Mesenchymal stem cell (in vitro differentiated cells and primary cell): ENCODE data around the gene RASGRF2.
A peak's percentile ranks its signal among the peaks of the same experiment; 100 is the strongest.

ENCODE experiments used
- DNase-seq: peaks from one replicate; pipeline ENCODE4 v3.0.0-alpha.2; 2013
- H2AFZ ChIP-seq: one replicate; pipeline ENCODE4 v1.6.1; 2013; ENCODE audit warnings: low read depth, mild to moderate bottlenecking, control low read depth, inconsistent platforms, low read length, moderate library complexity
- H2AK5ac ChIP-seq: 2 replicates; pipeline ENCODE4 v1.6.1; 2013; ENCODE audit warnings: low read length, moderate library complexity, mild to moderate bottlenecking, inconsistent platforms; ENCODE audit not compliant: severe bottlenecking
- H2BK120ac ChIP-seq: one replicate; pipeline ENCODE4 v1.6.1; 2013; ENCODE audit warnings: low read depth, mild to moderate bottlenecking, inconsistent platforms, low read length, moderate library complexity
- H2BK12ac ChIP-seq, 2 experiments: one replicate each; pipeline ENCODE4 v1.6.1; 2013; ENCODE audit warnings: inconsistent platforms in 2 of 2, low read length in 2 of 2, mild to moderate bottlenecking in 2 of 2, moderate library complexity in 2 of 2, control low read depth in 1 of 2
- H2BK15ac ChIP-seq: one replicate; pipeline ENCODE4 v1.6.1; 2013; ENCODE audit warnings: mild to moderate bottlenecking, low read depth, inconsistent platforms; ENCODE audit not compliant: poor library complexity, severe bottlenecking
- H2BK5ac ChIP-seq: 2 replicates; pipeline ENCODE4 v1.6.1; 2013; ENCODE audit warnings: low read depth, mild to moderate bottlenecking, low read length, control low read depth, inconsistent platforms; ENCODE audit not compliant: poor library complexity, severe bottlenecking
- H3K14ac ChIP-seq, 2 experiments: one replicate each; pipeline ENCODE4 v1.6.1; 2013; ENCODE audit warnings: inconsistent platforms in 2 of 2, low read length in 2 of 2, control low read depth in 1 of 2, mild to moderate bottlenecking in 1 of 2, moderate library complexity in 1 of 2
- H3K18ac ChIP-seq, 2 experiments: one replicate each; pipeline ENCODE4 v1.6.1; 2013; ENCODE audit warnings: inconsistent platforms in 2 of 2, low read length in 2 of 2, control low read depth in 1 of 2, low read depth in 1 of 2, mild to moderate bottlenecking in 1 of 2
- H3K23ac ChIP-seq, 2 experiments: one replicate each; pipeline ENCODE4 v1.6.1; 2013; ENCODE audit warnings: inconsistent platforms in 2 of 2, low read length in 2 of 2, mild to moderate bottlenecking in 2 of 2, moderate library complexity in 2 of 2, control low read depth in 1 of 2
- H3K27ac ChIP-seq: 2 replicates; pipeline ENCODE4 v1.5.1; 2013; ENCODE audit warnings: mild to moderate bottlenecking, moderate library complexity, low read length, control low read depth, inconsistent platforms; ENCODE audit not compliant: poor library complexity, severe bottlenecking
- H3K27me3 ChIP-seq, 2 experiments: 2 replicates each; pipeline versions ENCODE4 v1.6.1 to v1.7.0; 2013; ENCODE audit warnings: low read length in 2 of 2, mild to moderate bottlenecking in 2 of 2, moderate library complexity in 2 of 2, control low read depth in 1 of 2, inconsistent platforms in 1 of 2; ENCODE audit not compliant: control insufficient read depth in 1 of 2, insufficient read depth in 1 of 2
- H3K36me3 ChIP-seq, 2 experiments: 2 replicates each; pipeline versions ENCODE4 v1.6.1 to v1.7.0; 2013; ENCODE audit warnings: low read length in 2 of 2, control low read depth in 1 of 2, inconsistent platforms in 1 of 2, low read depth in 1 of 2, mild to moderate bottlenecking in 1 of 2; ENCODE audit not compliant: insufficient read depth in 2 of 2, control insufficient read depth in 1 of 2
- H3K4ac ChIP-seq, 2 experiments: one replicate each; pipeline ENCODE4 v1.6.1; 2013; ENCODE audit warnings: inconsistent platforms in 2 of 2, low read length in 2 of 2, mild to moderate bottlenecking in 2 of 2, moderate library complexity in 2 of 2, control low read depth in 1 of 2, low read depth in 1 of 2
- H3K4me1 ChIP-seq: 2 replicates; pipeline ENCODE4 v1.6.1; 2013; ENCODE audit warnings: low read depth, low read length, control low read depth; ENCODE audit not compliant: control insufficient read depth, insufficient read depth
- H3K4me2 ChIP-seq: 2 replicates; pipeline ENCODE4 v1.6.1; 2013; ENCODE audit warnings: low read length, mild to moderate bottlenecking, inconsistent platforms; ENCODE audit not compliant: poor library complexity, severe bottlenecking
- H3K4me3 ChIP-seq, 2 experiments: 2 replicates each; pipeline versions ENCODE4 v1.5.1 to v1.7.0; 2013; ENCODE audit warnings: low read length in 2 of 2, mild to moderate bottlenecking in 2 of 2, control low read depth in 1 of 2, low read depth in 1 of 2; ENCODE audit not compliant: insufficient read depth in 1 of 2
- H3K79me1 ChIP-seq: replicated peaks from 2 replicates; pipeline ENCODE4 v1.6.1; 2013; ENCODE audit warnings: mild to moderate bottlenecking, control low read depth, low read length, inconsistent platforms; ENCODE audit not compliant: poor library complexity, severe bottlenecking
- H3K9ac ChIP-seq: 2 replicates; pipeline ENCODE4 v1.7.0; 2013; ENCODE audit warnings: mild to moderate bottlenecking, low read length, moderate library complexity
- H3K9me3 ChIP-seq: 2 replicates; pipeline ENCODE4 v1.7.0; 2013; ENCODE audit warnings: mild to moderate bottlenecking, low read length; ENCODE audit not compliant: control insufficient read depth
- H4K8ac ChIP-seq: one replicate; pipeline ENCODE4 v1.6.1; 2013; ENCODE audit warnings: inconsistent platforms, mild to moderate bottlenecking, low read length, moderate library complexity
- H4K91ac ChIP-seq: one replicate; pipeline ENCODE4 v1.6.1; 2013; ENCODE audit warnings: mild to moderate bottlenecking, low read length, inconsistent platforms
- WGBS: methylation state at CpG from one replicate; pipeline ENCODE4 v1.1.7; 2013; ENCODE audit warnings: mixed read lengths; 5-methylcytosine and 5-hydroxymethylcytosine counted together

Gene RASGRF2

GRCh38 chr5:81065492-81065891, 105.3 kb downstream of the RASGRF2 start:
- no peaks in the 10 kb centered on the region for H3K79me1 ChIP-seq
- no peak overlapping the region for H2AFZ ChIP-seq
- H2BK5ac ChIP-seq, result no peak overlapping the region
- no peak overlapping the region for H4K91ac ChIP-seq
- H3K4me2 ChIP-seq, result no peak overlapping the region
- H3K27me3 ChIP-seq, result no peaks in the 10 kb centered on the region
- no peak overlapping the region for H2BK12ac ChIP-seq
- H3K27ac ChIP-seq, result no peak overlapping the region
- no peaks in the 10 kb centered on the region for H3K4me1 ChIP-seq
- H3K9ac ChIP-seq, result no peak overlapping the region
- no peak overlapping the region for H3K4me3 ChIP-seq
- no peak overlapping the region for H4K8ac ChIP-seq
- no peak overlapping the region for H2BK15ac ChIP-seq
- H2BK120ac ChIP-seq, result no peak overlapping the region
- no peak overlapping the region for H3K23ac ChIP-seq
- no peaks in the 10 kb centered on the region for H3K9me3 ChIP-seq
- no peak overlapping the region for H3K14ac ChIP-seq
- no peak overlapping the region for H2AK5ac ChIP-seq
- no CpG with 5 or more reads among the region's 3 CpGs for WGBS
- no peaks in the 10 kb centered on the region for H3K36me3 ChIP-seq
- H3K4ac ChIP-seq, result no peak overlapping the region
- DNase-seq, result peak; percentile 77
- no peak overlapping the region for H3K18ac ChIP-seq

GRCh38 chr5:81066102-81066501, 105.9 kb downstream of the RASGRF2 start:
- H2BK15ac ChIP-seq, result no peak overlapping the region
- no peak overlapping the region for H3K4me3 ChIP-seq
- no peaks in the 10 kb centered on the region for H3K36me3 ChIP-seq
- H2AK5ac ChIP-seq, result no peak overlapping the region
- no peak overlapping the region for H4K91ac ChIP-seq
- H2BK5ac ChIP-seq, result no peak overlapping the region
- no peak overlapping the region for H3K9ac ChIP-seq
- no peak overlapping the region for H3K14ac ChIP-seq
- H3K4me1 ChIP-seq, result no peaks in the 10 kb centered on the region
- H3K9me3 ChIP-seq, result no peaks in the 10 kb centered on the region
- no peak overlapping the region for H2AFZ ChIP-seq
- no peak overlapping the region for H3K4me2 ChIP-seq
- no peaks in the 10 kb centered on the region for H3K27me3 ChIP-seq
- H2BK12ac ChIP-seq, result no peak overlapping the region
- no peaks in the 10 kb centered on the region for H3K79me1 ChIP-seq
- no peak overlapping the region for H3K23ac ChIP-seq
- 93% methylated on average over 4 of the region's 4 CpGs for WGBS
- H3K4ac ChIP-seq, result no peak overlapping the region
- no peak overlapping the region for H3K27ac ChIP-seq
- H3K18ac ChIP-seq, result no peak overlapping the region
- DNase-seq, result no peak
- H4K8ac ChIP-seq, result no peak overlapping the region
- no peak overlapping the region for H2BK120ac ChIP-seq

- no peak overlapping the region for H2AK5ac ChIP-seq
- H3K4ac ChIP-seq, result no peak overlapping the region
- H3K14ac ChIP-seq, result no peak overlapping the region
- no peaks in the 10 kb centered on the region for H3K27me3 ChIP-seq
- no peak overlapping the region for H4K8ac ChIP-seq
- H2BK120ac ChIP-seq, result no peak overlapping the region
- WGBS, result no CpG with 5 or more reads among the region's 1 CpG
- H2BK15ac ChIP-seq, result no peak overlapping the region
- H3K9ac ChIP-seq, result no peak overlapping the region
- no peak overlapping the region for H3K23ac ChIP-seq
- no peak overlapping the region for H2BK12ac ChIP-seq
- no peaks in the 10 kb centered on the region for H3K4me1 ChIP-seq
- no peak overlapping the region for H3K18ac ChIP-seq
- no peak overlapping the region for H3K4me3 ChIP-seq
- no peaks in the 10 kb centered on the region for H3K79me1 ChIP-seq
- no peaks in the 10 kb centered on the region for H3K9me3 ChIP-seq
- no peak overlapping the region for H3K4me2 ChIP-seq
- H4K91ac ChIP-seq, result no peak overlapping the region
- H3K36me3 ChIP-seq, result no peaks in the 10 kb centered on the region
- no peak overlapping the region for H2BK5ac ChIP-seq
- H3K27ac ChIP-seq, result no peak overlapping the region
- H2AFZ ChIP-seq, result no peak overlapping the region
- no peak for DNase-seq
These were observed 107.2 kb downstream of the RASGRF2 start for GRCh38 chr5:81067406-81067805.

- Histone ChIP-seq H4K91ac (no peak overlapping the region), H2AFZ (no peak overlapping the region), H3K4me1 (no peaks in the 10 kb centered on the region), H3K23ac (no peak overlapping the region), H3K36me3 (no peaks in the 10 kb centered on the region), H3K14ac (no peak overlapping the region), H2AK5ac (no peak overlapping the region), H3K27ac (no peak overlapping the region), H3K79me1 (no peaks in the 10 kb centered on the region), H2BK15ac (no peak overlapping the region), H2BK5ac (no peak overlapping the region), H3K4ac (no peak overlapping the region), H2BK12ac (no peak overlapping the region), H2BK120ac (no peak overlapping the region), H3K27me3 (no peaks in the 10 kb centered on the region), H3K18ac (no peak overlapping the region), H4K8ac (no peak overlapping the region), H3K4me2 (no peak overlapping the region), H3K4me3 (no peak overlapping the region), H3K9ac (no peak overlapping the region), H3K9me3 (no peaks in the 10 kb centered on the region)
- WGBS, result 92% methylated on average over 6 of the region's 6 CpGs
- DNase-seq, result no peak
These were observed 107.9 kb downstream of the RASGRF2 start for GRCh38 chr5:81068063-81068462.
